GM21423 (cell line): ENCODE data around the gene LOXL3.
A peak's percentile ranks its signal among the peaks of the same experiment; 100 is the strongest.
"Not testable (repeated sequence)": the region's sequence is repeated elsewhere in the genome, so short reads cannot be mapped to it uniquely, and the experiment has no call there.

Experiments used
- ATAC-seq: cut with Tn5 transposase; IDR thresholded peaks from one replicate; pipeline ENCODE4 v1.9.1; 2021; ENCODE audit warnings: mild to moderate bottlenecking, moderate library complexity; ENCODE audit not compliant: unreplicated experiment

The LOXL3 gene

GRCh38 chr2:74573747-74574562, 20.2 kb upstream of the LOXL3 start:
- peak; percentile 48 for ATAC-seq

DNA sequence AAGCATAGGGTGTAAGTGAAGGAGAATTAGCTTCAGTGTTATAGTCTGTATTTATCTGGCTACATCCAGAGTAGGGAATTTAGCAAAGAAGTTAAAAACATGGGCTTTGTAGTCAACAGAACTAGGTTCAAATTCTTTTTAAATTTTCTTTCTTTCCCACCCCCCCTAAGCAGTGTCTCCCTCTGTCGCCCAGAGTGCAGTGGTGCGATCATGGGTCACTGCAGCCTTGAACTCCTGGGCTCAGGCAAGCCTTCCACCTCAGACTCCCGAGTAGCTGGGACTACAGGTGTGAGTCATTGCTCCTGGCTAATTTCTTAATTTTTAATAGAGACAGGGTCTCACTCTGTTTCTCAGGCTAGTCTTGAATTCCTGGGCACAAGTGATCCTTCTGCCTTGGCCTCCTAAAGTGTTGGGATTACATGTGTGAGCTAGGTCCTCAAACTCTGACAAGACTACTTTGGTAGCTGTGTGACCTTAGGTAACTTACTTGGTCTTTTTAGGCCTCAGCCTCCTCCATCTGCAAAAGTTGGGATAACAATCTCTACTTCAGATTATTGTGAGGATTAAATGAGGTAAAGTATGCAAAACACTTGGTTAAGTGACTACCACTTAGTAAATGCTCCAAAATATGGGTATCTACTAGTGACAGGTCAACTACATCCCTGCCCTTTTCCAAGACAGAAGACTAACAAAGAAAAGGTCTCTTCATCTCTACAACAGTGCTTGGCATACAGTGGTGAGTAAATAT, 18.6 kb upstream of the LOXL3 start:
- ATAC-seq, result no peak

DNA sequence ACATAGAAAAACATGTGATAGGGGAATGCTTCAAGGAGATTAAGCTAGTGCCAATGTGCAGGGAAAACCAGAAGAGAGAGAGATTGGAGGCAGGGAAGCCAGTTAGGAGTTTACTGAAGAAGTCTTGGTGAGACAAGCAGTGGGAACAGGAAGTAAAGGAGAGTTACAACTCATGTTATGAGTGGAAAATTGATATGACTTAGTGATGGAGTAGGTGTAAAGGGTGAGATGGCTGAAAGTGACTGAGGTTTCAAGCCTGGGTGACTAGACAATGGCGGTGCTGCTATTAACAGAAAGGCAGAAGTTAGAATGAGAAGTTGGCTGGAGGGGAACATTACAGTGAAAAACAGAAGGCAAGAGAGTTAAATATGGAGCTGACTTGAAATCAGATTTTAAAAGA, 17.3 kb upstream of the LOXL3 start:
- peak; percentile 67 for ATAC-seq

DNA sequence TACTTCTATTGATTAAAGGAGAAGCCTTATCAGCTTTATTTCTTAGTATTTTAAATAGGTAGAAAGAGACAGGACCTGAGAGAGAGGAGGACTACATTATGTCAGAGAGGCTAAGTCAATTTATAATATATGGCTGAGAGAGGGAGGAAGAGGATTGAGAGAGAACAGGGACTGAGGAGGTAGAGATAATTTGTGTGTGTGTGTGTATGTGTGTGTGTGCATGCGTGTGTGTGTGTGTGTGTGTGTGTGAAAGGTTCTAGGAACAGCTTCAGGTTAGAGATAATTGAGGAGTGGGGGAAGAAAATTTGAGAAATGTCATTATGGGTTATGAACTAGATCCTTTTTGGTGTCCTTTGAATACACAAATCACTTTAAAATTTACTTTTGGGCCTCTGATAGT, 15.9 kb upstream of the LOXL3 start:
- no peak for ATAC-seq

GRCh38 chr2:74567881-74568280, 14.1 kb upstream of the LOXL3 start:
- no peak for ATAC-seq

DNA sequence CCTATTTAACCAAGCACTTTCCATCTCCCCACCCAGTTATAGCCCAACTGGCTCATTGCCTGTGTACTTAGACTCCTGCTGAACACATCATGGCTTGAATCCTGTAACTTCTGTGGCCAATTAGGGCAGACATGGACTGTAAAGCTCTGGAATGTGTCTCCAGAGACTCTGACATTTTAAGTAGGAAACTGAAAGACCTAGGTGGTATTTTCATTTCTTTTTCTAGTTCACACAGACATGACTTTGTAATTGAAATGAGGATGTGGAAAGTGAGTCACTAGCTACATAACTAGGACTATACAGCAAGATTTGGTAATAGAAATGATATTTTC, 13.0 kb upstream of the LOXL3 start:
- ATAC-seq, result no peak

DNA sequence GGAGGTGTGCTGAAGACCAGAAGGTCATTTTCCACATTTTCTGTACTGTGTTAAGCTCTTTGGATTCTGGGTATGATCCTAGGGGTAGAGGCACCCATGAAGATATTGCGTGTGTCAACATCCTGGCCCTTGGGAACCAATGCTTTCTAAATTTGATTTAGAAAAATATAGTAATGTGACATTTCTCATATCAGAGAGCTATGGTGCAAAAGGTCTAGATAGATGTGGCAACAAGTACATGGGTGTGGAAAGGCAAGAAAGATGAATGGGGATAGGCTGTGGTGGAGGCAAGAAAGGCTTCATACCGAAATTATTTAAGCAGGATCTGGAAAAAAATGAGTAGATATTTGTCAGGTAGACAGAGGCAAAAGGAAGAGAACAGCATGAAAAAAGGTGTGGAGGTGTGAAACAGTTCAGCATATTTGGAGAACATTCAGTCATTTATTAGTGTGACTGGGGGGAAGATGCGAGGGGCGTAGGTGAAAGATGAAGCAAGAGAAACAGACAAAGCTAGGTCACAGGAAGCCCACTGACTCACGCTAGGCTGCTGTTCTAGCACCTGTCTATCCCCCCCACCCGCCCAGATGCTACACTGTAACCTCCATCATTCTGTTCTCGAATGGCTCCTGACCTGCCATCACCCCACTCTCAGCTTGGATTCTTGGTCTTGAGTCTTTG, 12.5 kb upstream of the LOXL3 start:
- ATAC-seq, result no peak

- no peak for ATAC-seq
These were observed 10.5 kb upstream of the LOXL3 start for GRCh38 chr2:74564222-74564621.

GRCh38 chr2:74562126-74562775, 8.5 kb upstream of the LOXL3 start:
- ATAC-seq, result no peak

- not testable (repeated sequence) for ATAC-seq
These were observed 7.3 kb upstream of the LOXL3 start for GRCh38 chr2:74561022-74561421.

DNA sequence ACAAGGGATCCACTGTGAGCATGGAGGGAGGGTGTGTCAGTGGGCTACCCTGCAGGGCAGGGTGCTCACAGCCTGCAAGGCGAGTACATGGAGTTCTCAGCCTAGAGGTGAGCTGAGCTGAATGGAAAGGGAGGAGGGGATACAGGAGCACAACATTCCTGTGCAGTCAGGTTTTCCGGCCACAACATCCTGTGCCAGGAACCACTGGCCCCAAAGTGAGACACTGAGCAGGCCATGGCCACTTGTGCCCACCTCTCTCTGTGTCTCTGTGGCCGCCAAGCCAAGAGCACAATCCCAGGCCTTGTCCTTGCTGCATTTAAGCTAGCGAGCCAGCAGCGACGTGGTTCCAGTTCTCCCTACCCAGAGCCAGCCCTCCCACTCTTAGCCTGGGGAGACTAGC, 6.8 kb upstream of the LOXL3 start:
- no peak for ATAC-seq

- no peak for ATAC-seq
These were observed 6.2 kb upstream of the LOXL3 start for GRCh38 chr2:74559912-74560311.

DNA sequence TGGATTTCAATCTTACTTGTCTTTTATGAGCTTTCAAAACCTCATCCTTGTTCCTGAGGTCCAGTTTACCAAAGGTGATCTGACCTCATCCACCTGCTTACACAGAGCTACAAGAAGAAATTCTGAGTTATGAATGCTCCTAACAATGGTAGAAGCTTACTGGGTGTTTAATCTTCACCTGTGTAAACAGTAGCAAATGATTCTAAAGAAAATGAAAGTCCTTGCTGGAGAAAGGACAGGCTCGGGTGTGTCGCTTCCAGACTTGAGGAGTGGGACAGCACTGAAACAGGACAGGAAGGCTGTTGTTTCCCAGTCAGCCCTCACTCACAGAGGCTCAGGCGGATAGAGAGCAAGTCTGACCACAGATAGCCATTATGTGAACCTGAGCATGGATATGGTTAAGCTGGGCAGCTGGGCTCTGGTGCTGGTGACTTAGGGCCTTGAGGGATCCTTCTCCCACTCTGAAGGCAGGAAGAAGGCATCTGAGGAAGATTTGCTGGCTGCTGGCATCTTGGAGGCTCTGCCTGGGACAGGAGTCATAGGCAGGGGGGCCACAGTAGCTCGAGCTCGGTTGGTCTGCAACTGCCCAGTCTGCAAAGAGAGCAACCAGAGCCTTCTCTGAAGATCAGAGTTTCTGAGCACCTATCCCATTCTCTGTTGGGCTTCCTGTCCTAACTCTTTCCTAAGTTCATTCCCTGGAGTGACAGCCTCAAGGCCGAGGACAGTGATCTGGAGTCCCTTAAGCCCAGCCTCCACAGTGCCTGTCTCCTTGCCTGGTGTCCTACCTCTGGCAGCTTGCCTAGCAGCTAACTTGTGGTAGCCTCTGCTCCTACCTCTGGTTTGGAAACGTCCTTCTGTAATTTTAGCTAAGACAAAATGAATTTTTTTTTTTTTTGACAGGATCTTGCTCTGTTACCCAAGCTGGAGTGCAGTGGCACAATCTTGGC, 4.8 kb upstream of the LOXL3 start:
- no peak for ATAC-seq

- ATAC-seq, result no peak
These were observed 3.2 kb upstream of the LOXL3 start for GRCh38 chr2:74556831-74557370.

- no peak for ATAC-seq
These were observed 2.4 kb upstream of the LOXL3 start for GRCh38 chr2:74556159-74556558.

GRCh38 chr2:74555610-74556103, 1.9 kb upstream of the LOXL3 start:
- ATAC-seq, result no peak

DNA sequence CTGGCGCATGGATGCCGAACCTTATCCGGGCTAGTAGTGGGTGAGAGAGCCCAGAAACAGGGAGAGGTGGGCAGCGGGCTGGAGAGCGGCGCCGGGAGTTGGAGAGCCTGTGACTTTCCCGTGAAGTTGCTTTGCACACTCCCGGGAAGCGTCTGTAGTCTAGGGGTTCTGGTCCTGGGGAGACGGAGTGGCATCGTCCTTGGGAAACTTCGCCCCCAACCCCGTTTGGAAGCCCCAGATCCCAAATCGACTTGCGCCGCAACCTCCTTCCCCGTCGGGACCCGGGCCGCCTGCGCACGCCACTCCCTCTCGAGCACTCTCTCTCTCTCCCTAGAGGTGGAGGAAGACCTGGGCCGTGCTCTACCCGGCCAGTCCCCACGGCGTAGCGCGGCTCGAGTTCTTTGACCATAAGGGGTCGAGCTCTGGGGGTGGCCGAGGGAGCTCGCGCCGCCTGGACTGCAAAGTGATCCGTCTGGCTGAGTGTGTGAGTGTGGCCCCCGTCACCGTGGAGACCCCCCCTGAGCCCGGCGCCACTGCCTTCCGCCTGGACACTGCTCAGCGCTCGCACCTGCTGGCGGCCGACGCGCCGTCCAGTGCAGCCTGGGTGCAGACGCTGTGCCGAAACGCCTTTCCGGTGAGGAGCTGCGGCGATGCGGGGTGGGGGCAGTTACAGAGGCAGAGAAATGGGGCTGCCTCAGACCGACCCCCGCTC, 1.2 kb upstream of the LOXL3 start:
- ATAC-seq, result peak; percentile 38

GRCh38 chr2:74552914-74553811, 579 bp downstream of the LOXL3 start:
- ATAC-seq, result no peak
